HG02798 (cell line): ENCODE data around the gene TSKU.
A peak's percentile ranks its signal among the peaks of the same experiment; 100 is the strongest.

Experiments
- ATAC-seq: cut with Tn5 transposase; IDR thresholded peaks from one replicate; pipeline ENCODE4 v1.9.1; 2021; ENCODE audit warnings: mild to moderate bottlenecking; ENCODE audit not compliant: unreplicated experiment, poor library complexity

Gene TSKU

GRCh38 chr11:76783294-76783895 lies at the start of gene TSKU:
TSS of gene TSKU (plus strand) at chr11:76783356. CDS start at chr11:76795617, 12,261 bp downstream.
- no peak for ATAC-seq

DNA sequence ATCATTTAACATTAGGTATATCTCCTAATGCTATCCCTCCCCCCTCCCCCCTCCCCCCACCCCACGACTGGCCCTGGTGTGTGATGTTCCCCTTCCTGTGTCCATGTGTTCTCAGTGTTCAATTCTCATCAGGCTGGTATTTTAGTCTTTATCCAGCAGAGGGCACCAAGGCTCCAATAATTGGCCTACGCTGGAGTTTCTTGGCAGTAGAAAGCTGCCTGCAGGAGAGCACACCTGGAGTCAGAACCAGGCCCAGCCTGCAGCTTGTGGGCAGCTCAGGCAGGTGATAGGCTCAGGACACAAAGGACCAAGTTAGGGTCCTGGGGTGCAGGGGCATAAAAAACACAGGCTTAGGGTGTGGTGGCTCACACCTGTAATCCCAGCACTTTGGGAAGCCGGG lies 49.2 kb upstream of the TSKU start:
- ATAC-seq: peak; percentile 54

DNA sequence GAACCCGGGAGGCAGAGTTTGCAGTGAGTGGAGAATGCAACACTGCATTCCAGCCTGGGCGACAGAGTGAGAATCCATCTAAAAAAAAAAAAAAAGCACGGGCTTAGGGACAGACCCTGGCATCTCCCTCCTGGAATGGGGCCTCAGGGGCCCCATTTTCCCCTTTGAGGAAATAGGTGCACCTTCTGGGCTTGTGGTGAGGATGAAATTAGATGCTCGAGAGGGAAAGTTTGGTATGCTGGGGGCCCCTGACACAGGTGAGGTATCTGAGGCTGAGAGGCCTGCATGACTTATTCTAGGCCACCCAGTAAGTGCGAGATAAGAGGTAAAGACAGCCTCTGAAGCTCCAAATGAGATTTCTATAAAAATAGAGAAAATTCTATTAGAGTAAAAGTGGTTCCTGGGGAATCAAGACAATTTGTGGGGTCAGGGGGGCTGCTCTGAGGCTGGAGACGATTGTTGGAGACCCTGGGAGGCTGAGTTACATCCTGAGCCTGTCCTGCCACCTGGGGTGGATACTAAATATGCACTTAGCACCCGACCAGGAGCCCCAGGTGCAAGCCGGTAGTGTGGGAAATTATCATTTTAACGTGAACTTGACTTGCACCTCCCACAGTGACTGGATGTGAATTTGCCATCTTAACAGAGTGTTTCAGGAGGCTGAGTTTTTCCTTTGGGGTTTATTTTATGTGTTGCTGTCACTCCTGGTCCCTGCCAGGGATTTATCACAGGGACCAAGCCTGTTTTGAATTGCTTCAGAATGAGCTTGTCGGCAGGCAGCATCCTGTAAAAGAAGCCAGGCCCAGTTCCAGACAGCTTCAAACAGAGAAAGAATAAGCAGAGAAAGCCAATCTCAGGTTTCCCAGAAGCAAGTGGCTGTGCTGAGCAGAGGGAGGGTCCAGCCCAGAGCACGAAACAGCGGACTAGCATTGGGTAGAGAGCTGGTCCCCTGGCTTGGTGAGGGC lies 48.4 kb upstream of the TSKU start:
- ATAC-seq: no peak

DNA sequence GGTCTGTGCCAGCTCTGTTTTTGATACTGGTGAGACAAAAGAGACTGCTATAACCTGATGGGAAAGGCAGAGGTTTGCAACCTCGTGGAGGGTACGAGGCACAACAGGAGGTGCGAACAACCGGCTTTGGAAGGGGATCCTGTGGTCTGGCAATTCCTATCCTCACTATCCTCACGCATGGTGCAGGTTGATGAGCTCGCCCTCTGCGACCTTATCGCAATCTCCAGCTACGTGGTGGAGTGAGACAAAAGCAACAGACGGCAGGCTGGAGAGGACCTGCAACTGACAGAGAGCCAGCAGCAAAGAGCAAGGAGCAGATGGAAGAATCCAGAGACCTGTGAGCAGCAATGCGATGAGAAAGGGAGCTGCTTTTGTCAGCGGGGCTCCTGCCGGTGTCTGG lies 47.3 kb upstream of the TSKU start:
- ATAC-seq: no peak

GRCh38 chr11:76736266-76736665 lies 46.9 kb upstream of the TSKU start:
- ATAC-seq: no peak

DNA sequence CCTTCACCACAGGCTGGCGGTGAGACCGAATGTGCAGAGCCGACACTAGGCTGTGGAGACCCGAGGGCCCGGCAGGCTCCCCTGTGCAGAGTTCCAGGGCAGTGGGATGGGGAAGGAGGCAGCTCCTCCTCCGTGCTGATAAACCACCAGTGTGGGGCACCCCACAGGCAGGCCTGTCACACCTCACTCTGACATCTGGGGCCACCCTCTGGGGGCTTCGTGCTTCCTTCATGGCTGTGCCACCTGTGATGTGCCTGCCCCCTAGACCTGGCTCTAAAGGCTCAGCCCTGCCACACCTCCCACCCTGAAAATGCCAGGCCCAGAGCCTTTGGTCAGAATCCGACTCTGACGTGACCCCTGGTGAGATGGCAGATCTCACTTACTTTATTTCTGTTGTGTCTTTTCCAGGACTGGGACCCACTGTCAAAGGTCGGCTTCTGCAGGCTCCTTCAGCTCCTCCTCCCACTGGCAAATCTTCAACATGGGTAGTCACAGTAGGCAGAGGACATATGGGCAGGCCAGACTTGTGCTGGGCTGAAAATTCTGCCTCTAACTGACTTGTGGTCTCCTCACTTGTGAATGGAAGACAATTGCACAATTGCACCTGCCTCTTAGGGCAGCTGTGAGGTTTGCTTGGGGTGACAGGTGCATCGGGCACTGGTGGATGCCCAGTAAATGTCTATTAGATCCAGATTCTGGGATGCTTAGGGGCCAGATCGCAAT lies 46.2 kb upstream of the TSKU start:
- no peak for ATAC-seq

- ATAC-seq: no peak
Measured at GRCh38 chr11:76738618-76739240, 44.4 kb upstream of the TSKU start.

- ATAC-seq: no peak
Measured at GRCh38 chr11:76739798-76740197, 43.4 kb upstream of the TSKU start.

DNA sequence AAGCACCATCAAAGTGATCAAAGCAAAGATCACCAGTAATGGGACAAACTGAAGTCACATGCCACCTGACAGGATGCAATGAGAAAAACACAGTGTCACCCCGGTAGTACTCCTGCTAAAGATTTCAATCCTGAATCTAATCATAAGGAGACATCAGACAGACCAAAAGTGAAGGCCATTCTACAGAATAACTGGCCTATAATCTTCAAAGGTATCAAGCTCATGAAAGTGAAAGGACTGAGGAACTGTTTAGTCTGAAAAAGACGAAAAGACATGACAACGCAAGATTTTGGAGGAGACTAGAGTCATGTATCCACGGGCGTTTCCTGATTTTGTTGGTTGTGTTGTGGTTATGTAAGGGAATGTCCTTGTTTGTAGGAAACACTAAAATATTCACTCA lies 42.4 kb upstream of the TSKU start:
- ATAC-seq: no peak

- no peak for ATAC-seq
Measured at GRCh38 chr11:76742902-76743301, 40.3 kb upstream of the TSKU start.

GRCh38 chr11:76744186-76745043 lies 38.7 kb upstream of the TSKU start:
- ATAC-seq: no peak

DNA sequence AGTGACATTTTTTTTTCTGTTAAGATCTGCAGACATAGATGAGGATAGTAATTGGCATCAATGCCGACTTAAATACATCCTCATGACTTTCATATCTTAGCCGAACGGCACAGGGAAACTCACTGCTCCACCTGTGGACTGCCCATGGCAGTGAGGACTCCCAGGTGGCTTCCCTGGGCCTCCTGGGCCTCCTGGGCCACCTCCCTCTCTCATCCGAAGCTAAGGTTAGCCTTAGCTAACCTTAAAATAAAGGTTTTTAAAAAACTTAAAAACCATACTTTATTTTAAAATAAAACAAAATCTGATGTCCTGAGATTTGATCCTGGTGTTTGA lies 38.1 kb upstream of the TSKU start:
- no peak for ATAC-seq

DNA sequence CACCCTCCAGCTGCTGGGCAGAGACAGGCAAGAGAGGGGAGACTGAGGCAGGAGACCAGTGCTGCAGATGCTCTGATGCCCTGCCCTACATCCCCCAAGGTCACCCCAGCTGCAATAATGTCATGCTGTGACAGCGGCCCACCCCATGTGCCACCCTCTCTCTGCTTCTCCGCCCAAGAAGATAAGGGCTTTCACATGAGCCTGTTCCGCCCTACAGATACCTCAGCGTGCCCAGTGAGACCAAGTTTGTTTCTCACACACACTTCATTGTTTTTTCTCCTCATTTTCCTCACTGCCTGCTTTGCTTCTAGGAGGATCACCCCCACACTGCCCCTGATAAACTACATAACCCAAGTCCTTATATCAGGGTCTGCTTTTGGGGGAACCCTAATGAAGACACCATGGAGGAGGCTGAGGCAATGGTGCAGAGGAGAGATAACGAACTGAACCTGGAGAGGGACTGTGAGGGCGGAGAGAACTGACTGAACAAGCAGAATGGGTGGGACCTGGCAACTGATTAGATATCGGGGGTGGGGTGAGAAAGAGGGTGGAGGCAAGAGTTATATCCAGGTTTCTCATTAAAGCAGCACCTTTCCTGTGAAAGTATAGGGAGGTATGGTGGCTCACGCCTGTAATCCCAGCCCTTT lies 37.5 kb upstream of the TSKU start:
- ATAC-seq: no peak

DNA sequence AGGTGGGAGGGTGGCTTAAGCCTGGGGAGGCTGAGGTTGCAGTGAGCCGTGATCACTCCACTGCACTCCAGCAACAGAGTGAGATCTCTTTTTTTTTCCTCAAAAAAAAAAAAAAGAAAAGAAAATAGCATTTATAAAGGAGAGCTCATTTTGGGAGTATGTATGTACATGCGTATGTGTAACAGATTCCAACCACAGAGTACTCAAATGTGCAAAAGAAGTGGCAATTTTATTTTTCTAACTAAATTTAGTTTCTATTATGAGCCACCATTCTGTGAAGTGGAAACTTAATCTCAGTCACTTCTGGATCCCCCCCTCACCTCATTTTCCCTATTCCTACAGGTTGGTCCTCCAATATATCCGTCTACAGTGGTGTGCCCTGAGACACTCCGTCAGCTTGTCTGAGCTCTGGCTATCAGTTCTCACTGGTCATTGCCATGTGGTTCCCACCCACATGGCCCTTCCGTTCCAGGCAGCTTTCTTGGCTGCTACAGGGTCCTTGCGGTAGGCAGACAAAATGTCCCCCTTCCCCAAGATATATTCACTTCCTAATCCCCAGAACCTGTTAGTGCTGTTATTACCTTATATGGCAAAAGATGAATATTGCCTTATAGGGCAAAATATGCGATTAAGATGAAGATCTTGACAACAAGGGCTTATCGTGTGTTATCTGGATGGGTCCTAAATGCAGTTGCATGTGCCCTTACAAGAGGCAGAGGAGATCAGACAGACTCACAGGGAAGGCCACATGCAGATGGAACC lies 35.8 kb upstream of the TSKU start:
- no peak for ATAC-seq

GRCh38 chr11:76747915-76748860 lies 35.0 kb upstream of the TSKU start:
- no peak for ATAC-seq

DNA sequence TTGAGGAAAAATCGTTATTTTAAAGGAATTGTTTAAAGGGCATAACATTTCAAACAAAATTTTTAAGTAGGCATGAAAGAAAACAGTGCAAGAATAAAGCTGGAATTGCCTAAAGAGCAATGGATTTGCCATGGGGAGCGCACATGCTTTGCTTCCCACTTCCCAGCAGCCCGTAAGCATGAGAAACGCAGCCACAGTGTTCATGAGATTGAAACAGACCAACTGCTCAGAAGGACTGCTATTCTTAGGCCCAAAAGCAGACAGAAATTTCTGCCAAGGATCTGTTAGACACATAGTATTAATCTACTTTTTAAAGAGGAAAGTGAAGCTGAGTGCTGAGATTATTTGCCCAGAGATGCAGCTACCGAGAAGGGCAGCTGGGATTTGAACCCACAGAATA lies 34.2 kb upstream of the TSKU start:
- no peak for ATAC-seq

DNA sequence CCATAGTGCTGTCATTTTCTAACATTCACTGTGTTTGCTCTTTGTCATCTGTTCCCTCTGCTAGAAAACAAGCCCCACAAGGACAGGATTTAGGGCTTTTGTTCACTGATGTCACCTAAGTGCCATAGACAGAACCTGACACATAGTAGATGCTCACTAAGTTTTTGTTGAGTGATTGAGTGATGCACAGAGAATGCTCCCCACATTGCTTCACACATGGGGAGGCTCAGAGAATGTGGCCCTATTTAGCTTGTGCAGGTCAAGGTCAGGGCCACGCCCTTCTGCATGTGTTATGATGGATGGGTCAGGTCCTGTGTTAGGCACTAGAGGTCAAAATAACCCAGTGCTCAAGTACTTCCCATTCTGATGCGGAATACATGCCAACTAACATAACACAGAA lies 33.1 kb upstream of the TSKU start:
- no peak for ATAC-seq

DNA sequence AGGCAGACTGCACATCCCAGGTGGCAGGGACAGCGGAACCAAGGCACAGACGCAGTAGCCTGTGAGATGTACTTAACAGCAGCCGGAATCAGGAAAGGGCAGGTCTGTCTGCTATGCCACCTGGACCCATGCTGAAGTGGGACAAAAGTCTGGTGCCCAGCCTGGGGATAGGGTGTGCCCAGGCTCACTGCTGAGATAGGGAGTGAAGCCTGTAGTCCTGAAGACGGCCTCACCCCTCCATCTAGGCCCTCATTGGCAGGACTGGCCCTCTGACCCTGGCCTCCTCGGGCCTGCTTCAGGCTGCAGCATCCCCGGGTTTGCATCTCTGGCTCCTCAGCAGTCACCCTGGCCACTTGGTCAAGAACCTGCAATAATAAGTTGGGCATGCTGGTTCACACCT lies 32.4 kb upstream of the TSKU start:
- no peak for ATAC-seq
